Loucy (cell line): ENCODE results near the gene GAGE10.

ENCODE experiments used
- H2AFZ ChIP-seq: fragments of 200-600 bp; sonication (generic); 2 replicates; pipeline ENCODE4 v1.6.0; 2016; ENCODE audit warnings: antibody characterized with exemption, mild to moderate bottlenecking, low read length, moderate library complexity
- H3F3A ChIP-seq: fragments of 200-600 bp; 2 replicates; pipeline ENCODE4 v1.6.0; 2016; ENCODE audit warnings: antibody characterized with exemption, low read depth, mild to moderate bottlenecking
- H3K27me3 ChIP-seq: fragments of 200-600 bp; sonication (generic); 2 replicates; pipeline ENCODE4 v1.6.1; 2014; ENCODE audit warnings: low read length, mild to moderate bottlenecking; ENCODE audit not compliant: insufficient read depth, poor library complexity, severe bottlenecking
- H3K36me3 ChIP-seq: fragments of 200-600 bp; sonication (generic); 2 replicates; pipeline ENCODE4 v1.6.1; 2016; ENCODE audit warnings: low read length; ENCODE audit not compliant: insufficient read depth
- H3K4me1 ChIP-seq: fragments of 200-600 bp; sonication (generic); 2 replicates; pipeline ENCODE4 v1.5.1; 2014; ENCODE audit warnings: low read length, mild to moderate bottlenecking; ENCODE audit not compliant: insufficient read depth, poor library complexity, severe bottlenecking
- H3K4me2 ChIP-seq: fragments of 200-600 bp; sonication (generic); 2 replicates; pipeline ENCODE4 v1.6.0; 2014; ENCODE audit warnings: antibody characterized with exemption, low read length, low read depth, mild to moderate bottlenecking; ENCODE audit not compliant: poor library complexity, severe bottlenecking
- H3K4me3 ChIP-seq: fragments of 200-600 bp; sonication (generic); 2 replicates; pipeline ENCODE4 v1.5.1; 2014; ENCODE audit warnings: low read length, mild to moderate bottlenecking, mixed read lengths; ENCODE audit not compliant: poor library complexity, severe bottlenecking
- H3K79me2 ChIP-seq: fragments of 200-600 bp; sonication (generic); 2 replicates; pipeline ENCODE4 v1.6.1; 2014; ENCODE audit warnings: low read length; ENCODE audit not compliant: insufficient read depth
- H3K9ac ChIP-seq: fragments of 200-600 bp; sonication (generic); 2 replicates; pipeline ENCODE4 v1.6.0; 2014; ENCODE audit warnings: mild to moderate bottlenecking, low read depth, low read length, moderate library complexity; ENCODE audit not compliant: poor library complexity, severe bottlenecking
- H3K9me2 ChIP-seq: fragments of 200-600 bp; sonication (generic); replicated peaks from 2 replicates; pipeline ENCODE4 v1.6.1; 2016; ENCODE audit warnings: low read depth, low read length, mixed read lengths
- H3K9me3 ChIP-seq: fragments of 200-600 bp; sonication (generic); 2 replicates; pipeline ENCODE4 v1.6.1; 2014; ENCODE audit warnings: mild to moderate bottlenecking, antibody characterized with exemption, low read length, low read depth; ENCODE audit not compliant: insufficient read depth
- H4K20me1 ChIP-seq: fragments of 200-600 bp; sonication (generic); 2 replicates; pipeline ENCODE4 v1.6.0; 2014; ENCODE audit warnings: antibody characterized with exemption, low read length, mild to moderate bottlenecking; ENCODE audit not compliant: insufficient read depth, poor library complexity, severe bottlenecking
- EZH2phosphoT487 ChIP-seq: fragments of 200-600 bp; IDR thresholded peaks from 2 replicates; pipeline ENCODE4 v1.6.1; 2018; ENCODE audit warnings: antibody characterized with exemption, mild to moderate bottlenecking, moderate library complexity, borderline replicate concordance
- TF ChIP-seq, protein P1 (sequence below): fragments of 200-600 bp; sonication (generic); conservative IDR thresholded peaks from 2 replicates; pipeline ENCODE4 v1.5.1; 2014; ENCODE audit warnings: mild to moderate bottlenecking, antibody characterized with exemption, low read length

The GAGE10 gene

DNA sequence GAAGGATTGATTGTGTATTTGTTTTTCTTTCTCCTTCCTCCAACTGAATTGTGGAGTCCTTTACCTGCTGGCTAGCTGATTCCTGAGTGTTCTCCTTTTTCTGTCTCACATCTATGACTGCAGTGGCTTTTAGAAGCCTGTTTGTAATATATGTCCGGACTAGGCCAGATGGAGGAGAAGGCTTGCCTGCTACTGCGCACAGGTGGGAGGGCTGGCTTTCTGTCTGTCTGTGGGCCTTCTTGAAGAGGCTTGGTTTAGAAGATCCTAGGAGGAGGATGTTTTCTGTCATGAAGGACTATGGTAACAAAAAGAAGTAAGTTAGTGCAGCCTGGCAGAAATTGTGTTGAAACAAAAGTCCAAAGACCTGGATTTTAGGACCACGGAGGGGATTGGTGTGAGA is 25.4 kb upstream of the GAGE10 start:
- Histone ChIP-seq H3K4me3 (no peak overlapping the region), H3K36me3 (no peaks in the 10 kb centered on the region), H3K9me2 (no peaks in the 10 kb centered on the region), H3K4me1 (peaks cover 10% of the 10 kb centered on the region), H3K9me3 (no peaks in the 10 kb centered on the region), H4K20me1 (peaks cover 3% of the 10 kb centered on the region), H2AFZ (no peak overlapping the region), H3K4me2 (no peak overlapping the region), H3K27me3 (no peaks in the 10 kb centered on the region), H3K9ac (no peak overlapping the region), H3F3A (no peaks in the 10 kb centered on the region), H3K79me2 (no peaks in the 10 kb centered on the region)
- TF ChIP-seq, protein P1, sequence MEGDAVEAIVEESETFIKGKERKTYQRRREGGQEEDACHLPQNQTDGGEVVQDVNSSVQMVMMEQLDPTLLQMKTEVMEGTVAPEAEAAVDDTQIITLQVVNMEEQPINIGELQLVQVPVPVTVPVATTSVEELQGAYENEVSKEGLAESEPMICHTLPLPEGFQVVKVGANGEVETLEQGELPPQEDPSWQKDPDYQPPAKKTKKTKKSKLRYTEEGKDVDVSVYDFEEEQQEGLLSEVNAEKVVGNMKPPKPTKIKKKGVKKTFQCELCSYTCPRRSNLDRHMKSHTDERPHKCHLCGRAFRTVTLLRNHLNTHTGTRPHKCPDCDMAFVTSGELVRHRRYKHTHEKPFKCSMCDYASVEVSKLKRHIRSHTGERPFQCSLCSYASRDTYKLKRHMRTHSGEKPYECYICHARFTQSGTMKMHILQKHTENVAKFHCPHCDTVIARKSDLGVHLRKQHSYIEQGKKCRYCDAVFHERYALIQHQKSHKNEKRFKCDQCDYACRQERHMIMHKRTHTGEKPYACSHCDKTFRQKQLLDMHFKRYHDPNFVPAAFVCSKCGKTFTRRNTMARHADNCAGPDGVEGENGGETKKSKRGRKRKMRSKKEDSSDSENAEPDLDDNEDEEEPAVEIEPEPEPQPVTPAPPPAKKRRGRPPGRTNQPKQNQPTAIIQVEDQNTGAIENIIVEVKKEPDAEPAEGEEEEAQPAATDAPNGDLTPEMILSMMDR: no peak
- TF ChIP-seq EZH2phosphoT487: no peak

DNA sequence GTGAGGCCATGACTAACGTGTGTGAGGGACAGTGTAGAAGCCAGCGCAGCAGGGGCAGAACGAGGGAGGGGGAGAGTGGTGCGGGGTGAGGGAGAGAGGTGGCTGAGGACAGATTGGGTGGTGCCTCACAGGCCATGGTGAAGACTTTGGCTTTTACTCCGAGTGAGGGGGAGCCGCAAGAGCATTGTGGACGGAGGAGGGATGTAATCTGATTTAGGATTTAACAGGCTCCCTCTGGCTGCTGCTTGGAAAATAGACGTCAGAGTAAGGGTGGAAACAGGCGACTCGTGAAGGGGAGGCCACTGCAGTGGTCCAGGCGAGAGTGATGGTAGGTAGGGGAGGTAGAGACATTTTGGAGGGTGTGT is 20.8 kb upstream of the GAGE10 start:
- no peaks in the 10 kb centered on the region for H3F3A ChIP-seq
- H4K20me1 ChIP-seq: no peaks in the 10 kb centered on the region
- no peak overlapping the region for H3K4me3 ChIP-seq
- no peaks in the 10 kb centered on the region for H3K9me3 ChIP-seq
- H3K4me1 ChIP-seq: no peaks in the 10 kb centered on the region
- TF ChIP-seq, protein P1: no peak
- no peak for TF ChIP-seq EZH2phosphoT487
- no peak overlapping the region for H2AFZ ChIP-seq
- H3K79me2 ChIP-seq: no peaks in the 10 kb centered on the region
- H3K4me2 ChIP-seq: no peak overlapping the region
- H3K9me2 ChIP-seq: no peaks in the 10 kb centered on the region
- no peaks in the 10 kb centered on the region for H3K36me3 ChIP-seq
- H3K9ac ChIP-seq: no peak overlapping the region
- H3K27me3 ChIP-seq: no peaks in the 10 kb centered on the region

DNA sequence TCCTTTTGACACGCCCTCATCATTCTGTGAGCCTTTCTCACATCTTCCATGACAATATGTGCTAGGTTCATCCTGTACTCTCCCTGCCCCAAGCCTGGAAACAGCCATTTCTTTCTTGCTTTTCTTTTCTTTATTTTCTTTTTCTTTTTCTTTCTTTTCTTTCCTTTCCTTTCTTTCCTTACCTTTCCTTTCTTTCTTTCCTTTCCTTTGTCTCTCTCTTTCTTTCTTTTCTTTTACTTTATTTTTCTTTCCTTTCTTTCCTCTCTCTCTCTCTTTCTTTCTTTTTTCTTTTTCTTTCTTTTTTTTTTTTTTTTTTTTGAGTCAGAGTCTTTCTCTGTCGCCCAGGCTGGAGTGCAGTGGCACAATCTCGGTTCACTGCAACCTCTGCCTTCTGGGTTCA is 19.2 kb upstream of the GAGE10 start:
- Histone ChIP-seq H3K9me3 (no peaks in the 10 kb centered on the region), H3K36me3 (no peaks in the 10 kb centered on the region), H3K4me2 (no peak overlapping the region), H3K4me3 (no peak overlapping the region), H3K4me1 (no peaks in the 10 kb centered on the region), H3K79me2 (no peaks in the 10 kb centered on the region), H3K27me3 (no peaks in the 10 kb centered on the region), H3K9me2 (no peaks in the 10 kb centered on the region), H3K9ac (no peak overlapping the region), H4K20me1 (no peaks in the 10 kb centered on the region), H2AFZ (no peak overlapping the region), H3F3A (no peaks in the 10 kb centered on the region)
- no peak for TF ChIP-seq EZH2phosphoT487
- TF ChIP-seq, protein P1: no peak
